Right cardiac atrium (tissue), 5 donors: ENCODE measurements around the gene CCR2. TPM values are rescaled to one million over a fixed set of nuclear protein-coding genes. Genes with fewer than 3 reads are reported as not detected.
"Not testable (repeated sequence)": the region's sequence is repeated elsewhere in the genome, so short reads cannot be mapped to it uniquely, and the experiment has no call there.

Source experiments
- ATAC-seq, 2 donors: fragments of 200-7000 bp; cut with Tn5 transposase; one replicate each; pipeline versions ENCODE4 v1.8.0 to v1.9.1; 2020; ENCODE audit warnings: moderate library complexity in 2 of 2, mild to moderate bottlenecking in 1 of 2
- DNase-seq, 3 donors: peaks; one replicate each; pipeline ENCODE4 v3.0.0-alpha.2; 2020
- H3K27ac ChIP-seq: one replicate; pipeline ENCODE4 v1.5.1; 2013; ENCODE audit warnings: mild to moderate bottlenecking, low read length, control low read depth, moderate library complexity
- H3K27me3 ChIP-seq: one replicate; pipeline ENCODE4 v1.6.1; 2013; ENCODE audit not compliant: control insufficient read depth, insufficient read depth
- H3K4me1 ChIP-seq: one replicate; pipeline ENCODE4 v1.6.1; 2013; ENCODE audit warnings: low read length; ENCODE audit not compliant: control insufficient read depth, insufficient read depth
- H3K4me3 ChIP-seq: one replicate; pipeline ENCODE4 v1.5.1; 2013; ENCODE audit warnings: low read length, control low read depth
- H3K9me3 ChIP-seq: one replicate; pipeline ENCODE4 v1.6.1; 2013; ENCODE audit warnings: low read length; ENCODE audit not compliant: control insufficient read depth
- WGBS: extraction: QIAGEN DNeasy Blood & Tissue Kit; methylation state at CpG from one replicate; pipeline ENCODE4 v1.1.7; 2013; 5-methylcytosine and 5-hydroxymethylcytosine counted together
- intact Hi-C, 4 donors: fragments of 100-400 bp; cut with DNase I; formaldehyde crosslinking; loops; one replicate each; pipeline versions ENCODE4 v1.11.0 to v1.14.0; 2022 to 2023
- polyA plus RNA-seq: library from polyadenylated mRNA; stranded (reverse); fragments of 200-250 nt; gene quantifications from one replicate; pipeline ENCODE4 v1.2.3, GENCODE V29; 2013
- total RNA-seq, 4 donors: library from RNA; stranded (reverse); fragmentation: NEBNext Ultra II Directional; extraction: Animal tissue kit (Norgen Biotek cat#: 25700); gene quantifications; one replicate each; pipeline ENCODE4 v1.2.1, GENCODE V29; 2021
- donor health status: healthy with polysubstance abuse.
- donor health status: DM: no; HTN: yes; CAD: no.
- donor health status: DM: no; HTN: no; CAD: no.
- donor health status: DM: no; HTN: yes; CAD: no; lungs with severe emphysema.
- donor health status: DM: yes; HTN: yes; CAD: no.

The CCR2 gene
- total and polyA plus RNA-seq, 5 donors: 0.42 to 2.5 (median 1.2) TPM

GRCh38 chr3:46380471-46381221 lies 26.7 kb downstream of the CCR2 start:
- Histone ChIP-seq H3K27ac (peak overlapping the region; percentile 3), H3K27me3 (no peaks in the 10 kb centered on the region), H3K4me1 (no peaks in the 10 kb centered on the region), H3K9me3 (no peaks in the 10 kb centered on the region), H3K4me3 (no peak overlapping the region)
- WGBS: 78% methylated on average over 8 of the region's 8 CpGs
- intact Hi-C loops: no loop called here
- DNase-seq: no peak
- peak in 1 of 2 donors; percentile 29 for ATAC-seq

- Histone ChIP-seq H3K4me1 (no peaks in the 10 kb centered on the region), H3K9me3 (no peaks in the 10 kb centered on the region), H3K27me3 (no peaks in the 10 kb centered on the region), H3K4me3 (no peak overlapping the region), H3K27ac (no peak overlapping the region)
- DNase-seq: no peak
- peak in 1 of 2 donors; percentile 39 for ATAC-seq
- 42% methylated on average over 3 of the region's 3 CpGs for WGBS
- intact Hi-C loops: no loop called here
Observed at GRCh38 chr3:46381625-46382024, 27.7 kb downstream of the CCR2 start.

DNA sequence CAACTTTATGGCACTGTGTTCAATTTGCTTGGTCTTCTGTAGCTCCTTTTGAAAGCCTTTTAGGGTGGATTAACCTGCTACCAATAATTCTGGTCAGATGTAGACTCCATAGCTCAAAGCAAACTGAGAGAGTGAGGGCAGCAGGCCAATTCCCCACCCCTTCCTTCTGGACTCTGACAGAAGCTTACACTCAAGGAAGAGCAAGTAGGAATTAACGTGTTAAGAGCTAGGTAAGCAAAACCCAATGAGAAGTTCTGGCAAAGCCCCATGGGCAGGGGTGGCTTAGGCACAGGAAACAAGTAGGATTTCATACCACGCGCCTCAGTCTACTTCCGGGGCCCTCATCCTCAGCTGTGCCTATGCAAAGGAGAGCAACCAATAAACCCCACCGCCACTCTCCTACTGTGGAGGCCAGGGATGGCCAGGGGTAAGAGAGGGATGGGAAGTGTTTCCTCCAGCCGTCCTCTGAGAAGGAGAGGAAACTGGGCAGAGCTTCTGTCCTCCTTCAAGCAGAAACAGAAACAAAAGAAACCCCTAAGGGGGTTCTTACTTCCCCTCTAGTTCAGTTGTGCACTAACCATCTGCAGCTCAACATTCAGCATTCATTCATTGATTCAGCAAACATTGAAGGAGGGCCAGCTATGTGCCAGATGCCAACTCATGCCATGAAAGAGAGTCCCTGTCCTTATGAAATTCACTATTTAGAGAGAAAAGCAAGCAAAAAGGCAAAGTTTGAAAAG lies 29.5 kb downstream of the CCR2 start:
- intact Hi-C loops: no loop called here
- DNase-seq (peak in 2 of 3 donors; percentile 32 to 73), ATAC-seq (peak in 1 of 2 donors; percentile 45)
- no peaks in the 10 kb centered on the region for H3K9me3 ChIP-seq
- no peak overlapping the region for H3K4me3 ChIP-seq
- no peaks in the 10 kb centered on the region for H3K27me3 ChIP-seq
- no peak overlapping the region for H3K27ac ChIP-seq
- no peaks in the 10 kb centered on the region for H3K4me1 ChIP-seq
- WGBS: 49% methylated on average over 6 of the region's 6 CpGs

- DNase-seq: no peak
- no peaks in the 10 kb centered on the region for H3K9me3 ChIP-seq
- WGBS: 69% methylated on average over 5 of the region's 5 CpGs
- no peak overlapping the region for H3K4me3 ChIP-seq
- no peaks in the 10 kb centered on the region for H3K4me1 ChIP-seq
- H3K27me3 ChIP-seq: no peaks in the 10 kb centered on the region
- ATAC-seq: no peak
- H3K27ac ChIP-seq: no peak overlapping the region
- intact Hi-C loops: no loop called here
Observed at GRCh38 chr3:46383951-46384330, 30.0 kb downstream of the CCR2 start.

DNA sequence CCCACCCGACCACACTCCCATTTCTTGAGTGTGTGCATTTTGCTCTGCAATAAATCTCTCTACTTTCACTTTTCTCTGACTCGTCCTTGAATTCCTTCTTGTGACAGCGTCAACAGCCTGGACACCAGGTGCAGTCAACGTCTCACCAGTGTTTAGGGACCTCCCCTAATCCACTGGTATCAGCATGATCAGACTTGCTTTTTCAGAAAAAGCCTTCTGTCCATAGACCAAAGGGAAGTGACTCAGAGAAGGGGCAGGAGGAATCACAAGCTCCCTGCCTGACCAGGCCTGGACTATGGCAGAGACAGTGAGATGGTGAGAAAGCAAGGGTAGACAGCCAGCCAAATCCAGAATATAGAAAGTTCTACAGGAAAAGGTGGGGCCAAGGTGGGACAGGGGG lies 32.3 kb downstream of the CCR2 start:
- Histone ChIP-seq H3K27ac (no peak overlapping the region), H3K4me3 (no peak overlapping the region), H3K4me1 (no peaks in the 10 kb centered on the region), H3K9me3 (no peaks in the 10 kb centered on the region), H3K27me3 (no peaks in the 10 kb centered on the region)
- DNase-seq (no peak), ATAC-seq (peak in 1 of 2 donors; percentile 32)
- intact Hi-C loops: no loop called here
- 53% methylated on average over 4 of the region's 4 CpGs for WGBS

DNA sequence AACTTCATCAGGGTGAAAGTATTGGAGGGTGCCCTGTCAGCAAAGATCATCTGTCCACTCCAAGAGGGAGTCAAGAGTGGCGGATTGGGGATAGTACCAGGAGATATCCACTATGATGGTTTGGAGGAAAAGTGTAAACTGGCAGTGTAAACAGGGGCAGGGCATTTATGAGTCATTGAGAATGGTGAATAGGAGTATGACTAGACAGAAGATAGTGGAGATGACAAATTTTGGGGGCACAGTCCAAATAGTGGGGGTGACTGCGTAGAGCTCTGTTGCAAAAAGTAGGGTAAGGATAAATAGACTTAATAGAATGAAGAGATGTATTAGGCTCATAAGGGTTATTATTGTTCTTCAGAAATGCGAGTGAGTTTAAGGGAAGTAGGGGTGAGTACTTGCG lies 34.9 kb downstream of the CCR2 start:
- ATAC-seq, H3K4me3 ChIP-seq, H3K27ac ChIP-seq, H3K27me3 ChIP-seq, DNase-seq, intact Hi-C loops, H3K9me3 ChIP-seq, H3K4me1 ChIP-seq: not testable (repeated sequence)
- WGBS: 81% methylated on average over 4 of the region's 4 CpGs

GRCh38 chr3:46389306-46389705 lies 35.4 kb downstream of the CCR2 start:
- no peak overlapping the region for H3K27ac ChIP-seq
- intact Hi-C loops: no loop called here
- ATAC-seq: no peak
- WGBS: 63% methylated on average over 6 of the region's 6 CpGs
- no peak for DNase-seq
- H3K27me3 ChIP-seq: no peaks in the 10 kb centered on the region
- H3K4me1 ChIP-seq: peaks cover 2% of the 10 kb centered on the region
- no peak overlapping the region for H3K4me3 ChIP-seq
- no peaks in the 10 kb centered on the region for H3K9me3 ChIP-seq

DNA sequence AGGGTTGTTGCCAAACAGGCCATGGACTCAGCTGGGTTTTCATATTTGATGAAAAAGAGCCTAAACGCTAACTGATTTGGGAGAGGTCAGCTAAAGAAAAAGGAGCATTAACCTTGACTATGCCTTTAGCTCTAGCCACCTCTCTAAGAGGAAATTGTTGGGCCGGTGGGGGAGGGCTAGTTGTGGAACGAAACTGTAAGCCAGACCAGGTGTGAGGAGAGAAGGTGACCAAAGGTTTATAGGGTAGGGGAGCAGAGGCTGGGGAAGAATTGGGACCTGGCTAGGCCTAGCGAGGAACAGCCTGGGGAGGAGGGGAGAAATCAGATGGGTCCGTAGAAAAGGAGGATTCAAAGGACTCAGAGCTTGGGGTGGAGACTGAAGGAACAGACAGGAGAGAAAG lies 37.6 kb downstream of the CCR2 start:
- H3K27ac ChIP-seq, DNase-seq, H3K9me3 ChIP-seq, intact Hi-C loops, H3K4me1 ChIP-seq, H3K27me3 ChIP-seq, H3K4me3 ChIP-seq, ATAC-seq: not testable (repeated sequence)
- whole genome bisulfite sequencing: 93% methylated on average over 5 of the region's 5 CpGs

DNA sequence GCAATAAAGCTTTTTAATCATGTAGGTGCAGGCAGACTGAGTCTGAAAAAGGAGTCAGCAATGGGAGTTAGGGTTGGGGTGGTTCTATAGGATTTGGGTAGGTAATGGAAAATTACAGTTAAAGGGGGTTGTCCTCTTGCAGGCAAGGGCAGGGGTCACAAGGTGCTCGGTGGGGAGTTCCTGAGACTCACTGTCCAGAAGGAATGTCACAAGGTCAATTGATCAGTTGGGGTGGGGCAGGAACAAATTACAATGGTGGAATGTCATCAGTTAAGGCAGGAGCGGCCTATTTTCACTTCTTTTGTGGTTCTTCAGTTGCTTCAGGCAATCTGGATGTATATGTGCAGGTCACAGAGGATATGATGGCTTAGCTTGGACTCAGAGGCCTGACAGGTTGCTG lies 39.1 kb downstream of the CCR2 start:
- H3K27ac ChIP-seq: no peak overlapping the region
- peaks cover 2% of the 10 kb centered on the region for H3K4me1 ChIP-seq
- DNase-seq: no peak
- H3K4me3 ChIP-seq: no peak overlapping the region
- intact Hi-C loops: no loop called here
- WGBS: 84% methylated on average over 2 of the region's 2 CpGs
- no peaks in the 10 kb centered on the region for H3K27me3 ChIP-seq
- H3K9me3 ChIP-seq: no peaks in the 10 kb centered on the region
- ATAC-seq: no peak

DNA sequence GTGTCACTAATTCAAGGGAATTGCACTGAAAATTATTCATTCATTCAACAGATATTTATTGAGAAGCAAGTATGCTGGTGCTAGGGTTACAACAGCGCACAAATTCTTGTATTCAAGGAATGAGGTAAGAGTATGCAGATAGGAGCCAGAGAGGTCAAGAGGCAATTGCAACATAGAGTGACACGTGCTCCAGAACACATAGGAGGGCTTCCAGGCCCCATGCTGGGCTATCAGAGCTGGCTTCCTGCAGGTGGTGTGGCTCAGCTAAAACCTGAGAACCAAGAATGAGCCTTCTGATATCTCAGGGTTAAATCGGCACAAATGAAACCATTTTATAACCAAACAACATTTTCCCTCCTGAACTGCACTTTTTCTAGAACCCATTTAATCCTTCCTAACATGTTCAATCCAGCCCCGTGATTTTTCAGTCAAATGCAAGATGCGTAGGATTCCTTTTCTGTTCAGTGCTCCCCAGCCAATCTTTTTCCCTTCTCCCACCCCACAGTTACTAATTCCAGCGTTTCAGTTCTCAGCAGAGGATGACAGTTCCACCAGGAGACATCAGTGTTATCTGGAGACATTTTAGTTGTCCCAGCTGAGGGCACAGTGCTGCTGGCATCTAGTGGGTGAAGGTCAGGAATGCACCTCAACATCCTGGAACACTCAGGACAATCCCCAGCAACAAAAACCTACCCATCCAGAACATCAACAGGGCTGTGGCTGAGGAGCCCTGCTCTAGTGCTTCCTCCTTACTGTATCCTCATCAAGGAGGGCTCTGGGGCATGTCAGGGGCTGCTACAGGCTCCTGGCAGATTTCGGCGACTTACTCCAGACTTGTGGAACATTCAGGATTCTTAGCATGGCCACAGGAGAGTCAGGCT lies 39.9 kb downstream of the CCR2 start:
- no peak for DNase-seq
- peak; percentile 67 to 69 for ATAC-seq
- intact Hi-C loops: no loop called here
- H3K27me3 ChIP-seq: no peaks in the 10 kb centered on the region
- H3K4me3 ChIP-seq: no peak overlapping the region
- peaks cover 2% of the 10 kb centered on the region for H3K4me1 ChIP-seq
- WGBS: 68% methylated on average over 8 of the region's 8 CpGs
- H3K27ac ChIP-seq: no peak overlapping the region
- no peaks in the 10 kb centered on the region for H3K9me3 ChIP-seq

DNA sequence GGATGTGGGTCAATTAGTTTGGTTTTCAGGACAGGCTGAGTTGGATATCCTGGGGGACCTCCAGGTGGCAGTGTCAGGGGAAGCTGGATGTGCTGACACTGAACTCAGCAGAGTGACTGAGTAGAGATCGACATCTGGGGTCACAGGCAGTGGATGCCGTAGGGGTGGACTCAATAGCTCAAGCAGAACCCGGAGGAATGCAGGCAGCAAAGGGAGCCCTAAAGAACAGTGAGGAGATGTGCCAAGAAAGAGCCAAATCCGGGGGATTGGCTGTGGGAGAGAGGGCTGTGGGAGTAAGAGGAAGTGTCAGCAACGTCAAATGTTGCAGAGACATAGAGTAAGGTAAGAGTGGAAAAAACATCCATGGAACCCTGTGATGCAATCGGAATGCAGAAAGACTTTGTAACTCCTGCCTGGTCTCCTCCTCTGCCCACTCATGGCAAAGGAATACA lies 41.3 kb downstream of the CCR2 start:
- H3K4me3 ChIP-seq: no peak overlapping the region
- ATAC-seq (no peak), DNase-seq (no peak)
- peaks cover 2% of the 10 kb centered on the region for H3K4me1 ChIP-seq
- 47% methylated on average over 6 of the region's 6 CpGs for WGBS
- H3K27ac ChIP-seq: no peak overlapping the region
- H3K9me3 ChIP-seq: no peaks in the 10 kb centered on the region
- no peaks in the 10 kb centered on the region for H3K27me3 ChIP-seq
- intact Hi-C loops: no loop called here
